B cell (primary cell): Measurements from ENCODE around the gene ABCD4. TPM values are rescaled to one million over a fixed set of nuclear protein-coding genes. Genes with fewer than 3 reads are reported as not detected.

Experiments used
- ATAC-seq: fragments of 200-7000 bp; cut with Tn5 transposase; one replicate; pipeline ENCODE4 v1.10.0; 2021; ENCODE audit warnings: low read depth, mild to moderate bottlenecking, moderate number of reproducible peaks, moderate library complexity
- CTCF ChIA-PET: fragments of 350-600 bp; sonication (Branson Sonifier 250); formaldehyde crosslinking; loops from one replicate; lab custom pipeline; 2021; ENCODE audit warnings: antibody characterized with exemption, inconsistent platforms; lab: Charles Lee
- POLR2A ChIA-PET: fragments of 350-600 bp; sonication (Branson Sonifier 250); formaldehyde crosslinking; loops from one replicate; lab custom pipeline; 2021; ENCODE audit warnings: antibody characterized with exemption; lab: Charles Lee
- DNase-seq: peaks from one replicate; pipeline ENCODE4 v3.0.0; 2013
- H2AFZ ChIP-seq: 2 replicates; pipeline ENCODE4 v1.6.1; 2012; ENCODE audit warnings: mild to moderate bottlenecking, low read depth, low read length; ENCODE audit not compliant: insufficient read depth, poor library complexity, severe bottlenecking
- H3K27ac ChIP-seq, 2 donors: 1 replicate in 1 of 2; 2 replicates in 1 of 2; pipeline ENCODE4 v1.5.1; 2012 to 2013; ENCODE audit warnings: low read length in 2 of 2, mild to moderate bottlenecking in 2 of 2, moderate library complexity in 1 of 2
- H3K27me3 ChIP-seq, 4 experiments: fragments of 200-600 bp in 1 of 4; sonication (generic) in 1 of 4; replicated peaks in 1 of 4; 1 replicate in 2 of 4; 2 replicates in 2 of 4; pipeline versions ENCODE4 v1.6.1 to v1.7.0; 2013 to 2016; ENCODE audit warnings: low read length in 3 of 4, mild to moderate bottlenecking in 2 of 4, mixed read lengths in 1 of 4, moderate library complexity in 1 of 4; ENCODE audit not compliant: insufficient read depth in 4 of 4, control insufficient read depth in 3 of 4; ENCODE audit errors: control extremely low read depth in 1 of 4
- H3K36me3 ChIP-seq, 2 experiments: replicated peaks in 1 of 2; 1 replicate in 1 of 2; 2 replicates in 1 of 2; pipeline versions ENCODE4 v1.6.1 to v1.7.1; 2013; ENCODE audit warnings: low read length in 1 of 2; ENCODE audit not compliant: insufficient read depth in 2 of 2, control insufficient read depth in 1 of 2; ENCODE audit errors: control extremely low read depth in 1 of 2, extremely low read depth in 1 of 2
- H3K4me1 ChIP-seq, 2 donors: fragments of 200-600 bp in 1 of 2; sonication (generic) in 1 of 2; 1 replicate in 1 of 2; 2 replicates in 1 of 2; pipeline versions ENCODE4 v1.5.1 to v1.6.1; 2013 to 2017; ENCODE audit warnings: low read length in 2 of 2; ENCODE audit not compliant: control insufficient read depth in 2 of 2, insufficient read depth in 2 of 2
- H3K4me2 ChIP-seq: replicated peaks from 2 replicates; pipeline ENCODE3; 2012; ENCODE audit warnings: mild to moderate bottlenecking, low read depth, low read length; ENCODE audit not compliant: poor library complexity, severe bottlenecking
- H3K4me3 ChIP-seq, 5 experiments: fragments of 200-600 bp in 1 of 5; sonication (generic) in 1 of 5; 1 replicate in 3 of 5; 2 replicates in 2 of 5; pipeline versions ENCODE4 v1.5.1 to v1.7.0; 2011 to 2016; ENCODE audit warnings: low read length in 4 of 5, mild to moderate bottlenecking in 4 of 5, low read depth in 2 of 5, control low read depth in 1 of 5, moderate library complexity in 1 of 5; ENCODE audit not compliant: insufficient read depth in 1 of 5; ENCODE audit errors: control extremely low read depth in 1 of 5, extremely low read depth in 1 of 5
- H3K79me2 ChIP-seq: fragments of 200-600 bp; sonication (generic); one replicate; pipeline ENCODE4 v1.6.0; 2016; ENCODE audit warnings: low read length; ENCODE audit not compliant: control insufficient read depth, insufficient read depth
- H3K9ac ChIP-seq: fragments of 200-600 bp; sonication (generic); 2 replicates; pipeline ENCODE4 v1.6.1; 2017; ENCODE audit warnings: mild to moderate bottlenecking, low read length, moderate library complexity
- H3K9me3 ChIP-seq, 3 donors: one replicate each; pipeline versions ENCODE4 v1.6.1 to v1.7.1; 2013; ENCODE audit warnings: low read length in 2 of 3; ENCODE audit not compliant: control insufficient read depth in 2 of 3, insufficient read depth in 1 of 3; ENCODE audit errors: control extremely low read depth in 1 of 3
- H4K20me1 ChIP-seq: 2 replicates; pipeline ENCODE4 v1.6.0; 2012; ENCODE audit warnings: mild to moderate bottlenecking, low read length; ENCODE audit not compliant: insufficient read depth, control insufficient read depth, poor library complexity, severe bottlenecking
- H3K27ac Mint-ChIP-seq: one replicate; pipeline ENCODE4 v1.8.0; 2021; ENCODE audit warnings: mixed read lengths
- H3K27me3 Mint-ChIP-seq: one replicate; pipeline ENCODE4 v1.8.0; 2021; ENCODE audit warnings: mixed read lengths
- H3K4me1 Mint-ChIP-seq: one replicate; pipeline ENCODE4 v1.8.0; 2021; ENCODE audit warnings: mixed read lengths
- H3K4me3 Mint-ChIP-seq: one replicate; pipeline ENCODE4 v1.8.0; 2021; ENCODE audit warnings: mixed read lengths
- H3K9me3 Mint-ChIP-seq: one replicate; pipeline ENCODE4 v1.8.0; 2022; ENCODE audit warnings: mixed read lengths; ENCODE audit not compliant: insufficient read depth
- EZH2 ChIP-seq: IDR thresholded peaks from 2 replicates; pipeline ENCODE4 v1.6.1; 2012; ENCODE audit warnings: borderline replicate concordance, low read depth, mild to moderate bottlenecking, moderate library complexity, low read length; ENCODE audit not compliant: insufficient read depth, poor library complexity, severe bottlenecking
- WGBS: methylation state at CpG from one replicate; pipeline ENCODE4 v1.1.5; 2013; ENCODE audit warnings: missing lambda C conversion rate; ENCODE audit not compliant: insufficient coverage; 5-methylcytosine and 5-hydroxymethylcytosine counted together
- intact Hi-C: fragments of 100-400 bp; cut with micrococcal nuclease; formaldehyde crosslinking; loops from one replicate; pipeline ENCODE4 v1.10.0; 2022
- polyA minus RNA-seq: library from RNA; depleted of rRNA, polyadenylated mRNA; stranded (reverse); fragments of >200 nt; gene quantifications from 2 replicates; pipeline ENCODE4 v1.2.3, GENCODE V29; 2012
- polyA plus RNA-seq: library from polyadenylated mRNA; depleted of rRNA; stranded (reverse); fragments of >200 nt; gene quantifications from 2 replicates; pipeline ENCODE4 v1.2.3, GENCODE V29; 2012
- total RNA-seq, 2 donors: library from RNA; stranded (reverse); fragments of 120-200 nt in 1 of 2; gene quantifications; 1 replicate in 1 of 2; 2 replicates in 1 of 2; pipeline versions ENCODE4 v1.2.3 to v1.2.4, GENCODE V29; 2013 to 2022
- TF ChIP-seq, protein P1 (sequence below): fragments of 200-600 bp; IDR thresholded peaks from one replicate; pipeline ENCODE4 v1.8.0; 2022; ENCODE audit warnings: antibody characterized with exemption, mild to moderate bottlenecking

ABCD4 gene
- total RNA-seq: 119 and 125 TPM in 2 replicates
- 42.6 TPM for total RNA-seq (2013)
- 90.0 and 116 TPM in 2 replicates for polyA plus RNA-seq
- 39.6 and 55.7 TPM in 2 replicates for polyA minus RNA-seq

DNA sequence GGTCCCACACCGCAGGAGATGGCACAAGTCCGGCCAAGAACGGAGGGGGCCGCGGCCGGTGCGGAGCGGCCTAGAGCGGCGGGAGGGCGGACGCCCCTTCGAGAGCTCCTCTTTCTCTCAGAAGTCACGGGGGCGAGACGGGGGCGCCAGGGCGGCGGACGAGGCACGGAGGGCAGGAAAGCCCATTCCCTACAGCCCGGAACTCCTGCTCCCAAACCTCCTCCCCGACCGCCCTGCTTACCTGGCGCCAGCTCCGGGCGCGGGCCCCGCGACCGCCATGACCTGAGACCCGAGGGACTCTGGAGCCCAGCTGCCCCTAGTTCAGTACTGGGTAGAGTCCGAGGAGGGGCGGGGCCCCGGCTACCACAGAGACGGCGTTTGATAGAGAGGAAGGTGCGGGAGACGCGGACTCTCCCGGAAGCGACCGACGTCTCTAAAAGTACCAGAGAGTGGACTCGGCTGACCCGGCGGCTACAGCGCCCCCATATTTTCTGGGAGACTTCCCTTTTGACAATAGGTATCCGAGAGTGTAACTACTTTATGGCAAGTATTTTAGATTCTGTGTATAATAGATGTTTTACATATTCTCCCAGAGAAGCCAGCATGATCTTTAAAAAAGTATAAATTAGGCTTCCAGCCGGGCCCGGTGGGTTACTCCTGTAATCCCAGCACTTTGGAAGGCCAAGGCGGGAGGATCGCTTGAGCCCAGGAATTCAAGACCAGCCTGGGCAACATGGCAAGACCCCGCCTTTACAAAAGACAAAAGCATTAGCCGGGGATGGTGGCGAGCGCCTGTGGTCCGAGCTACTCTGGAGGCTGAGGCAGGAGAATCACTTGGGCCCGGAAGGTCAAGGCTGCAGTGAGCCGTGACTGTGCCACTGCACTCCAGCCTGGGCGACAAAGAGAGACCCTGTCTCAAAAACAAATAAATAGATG is at the start of gene ABCD4:
Gene ABCD4 (minus strand): TSS at position 301 of the 936 bp plus-strand sequence. CDS start 22 bp downstream, at position 279.
- H3K27ac Mint-ChIP-seq: peak within 1 kb of the TSS; percentile 88
- peaks cover 23% of the 10 kb centered on the region for H3K4me1 Mint-ChIP-seq
- H3K9me3 Mint-ChIP-seq: no peaks in the 10 kb centered on the region
- Histone ChIP-seq H3K79me2 (peaks cover 39% of the 10 kb centered on the region), H3K27ac (peak within 1 kb of the TSS; percentile 69 to 81), H3K4me1 (peaks cover 11 to 14% of the 10 kb centered on the region in 2 donors), H3K9me3 (no peaks in the 10 kb centered on the region), H4K20me1 (no peaks in the 10 kb centered on the region), H3K36me3 (peaks cover 2 to 14% of the 10 kb centered on the region in 2 experiments), H3K4me3 (peak within 1 kb of the TSS; percentile 69 to 96 (median 86)), H3K9ac (peak within 1 kb of the TSS; percentile 88), H3K27me3 (no peaks in the 10 kb centered on the region), H2AFZ (peak within 1 kb of the TSS; percentile 95), H3K4me2 (peak within 1 kb of the TSS; percentile 86)
- DNase-seq: peak; percentile 90
- ChIA-PET POLR2A (interaction anchor here (1.1 kb wide), 1 partner anchor 98 kb away, joined by 3 read pairs; no protein-coding TSS in a partner anchor), CTCF (interaction anchor here (0.6 to 2.1 kb wide), 5 partner anchors 9 to 98 kb away, joined by 3 to 10 read pairs (median 3); no protein-coding TSS in a partner anchor)
- H3K27me3 Mint-ChIP-seq: no peaks in the 10 kb centered on the region
- intact Hi-C loops: loop anchor here (1.0 to 5.0 kb wide), 6 partner anchors 46 to 700 kb away; partner anchors contain the start of genes AREL1, EIF2B2, FCF1 and ISCA2
- no peak for TF ChIP-seq EZH2
- TF ChIP-seq, protein P1, sequence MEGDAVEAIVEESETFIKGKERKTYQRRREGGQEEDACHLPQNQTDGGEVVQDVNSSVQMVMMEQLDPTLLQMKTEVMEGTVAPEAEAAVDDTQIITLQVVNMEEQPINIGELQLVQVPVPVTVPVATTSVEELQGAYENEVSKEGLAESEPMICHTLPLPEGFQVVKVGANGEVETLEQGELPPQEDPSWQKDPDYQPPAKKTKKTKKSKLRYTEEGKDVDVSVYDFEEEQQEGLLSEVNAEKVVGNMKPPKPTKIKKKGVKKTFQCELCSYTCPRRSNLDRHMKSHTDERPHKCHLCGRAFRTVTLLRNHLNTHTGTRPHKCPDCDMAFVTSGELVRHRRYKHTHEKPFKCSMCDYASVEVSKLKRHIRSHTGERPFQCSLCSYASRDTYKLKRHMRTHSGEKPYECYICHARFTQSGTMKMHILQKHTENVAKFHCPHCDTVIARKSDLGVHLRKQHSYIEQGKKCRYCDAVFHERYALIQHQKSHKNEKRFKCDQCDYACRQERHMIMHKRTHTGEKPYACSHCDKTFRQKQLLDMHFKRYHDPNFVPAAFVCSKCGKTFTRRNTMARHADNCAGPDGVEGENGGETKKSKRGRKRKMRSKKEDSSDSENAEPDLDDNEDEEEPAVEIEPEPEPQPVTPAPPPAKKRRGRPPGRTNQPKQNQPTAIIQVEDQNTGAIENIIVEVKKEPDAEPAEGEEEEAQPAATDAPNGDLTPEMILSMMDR: peak; percentile 59
- ATAC-seq: peak; percentile 98
- H3K4me3 Mint-ChIP-seq: peak within 1 kb of the TSS; percentile 95
- 13% methylated on average over 48 of the region's 61 CpGs for WGBS
